T-helper 2 cell treated with Interferon-gamma antibody and Interleukin-4, amounts not matched to agents 100 ng/mL and 5 ng/mL, for 36 hours (primary cell): ENCODE measurements around the gene KIAA0232. TPM values are rescaled to one million over a fixed set of nuclear protein-coding genes. Genes with fewer than 3 reads are reported as not detected.

Source experiments
- intact Hi-C: fragments of 100-400 bp; cut with micrococcal nuclease; formaldehyde crosslinking; loops from one replicate; pipeline ENCODE4 v1.15.1; 2023
- total RNA-seq: library from RNA; stranded (reverse); gene quantifications from 2 replicates; pipeline ENCODE4 v1.2.3, GENCODE V29; 2022

The KIAA0232 gene
- total RNA-seq, 1 donor from 2014 or later, result 15.6 TPM

- intact Hi-C loops, result no loop called here
Measured at GRCh38 chr4:6845027-6845426, 62.5 kb downstream of the KIAA0232 start.

- intact Hi-C loops, result no loop called here
Measured at GRCh38 chr4:6845574-6845973, 63.0 kb downstream of the KIAA0232 start.

GRCh38 chr4:6847178-6847577 is 64.7 kb downstream of the KIAA0232 start:
- intact Hi-C loops, result no loop called here

- intact Hi-C loops, result no loop called here
Measured at GRCh38 chr4:6848717-6849305, 66.3 kb downstream of the KIAA0232 start.

- intact Hi-C loops, result no loop called here
Measured at GRCh38 chr4:6849691-6850090, 67.2 kb downstream of the KIAA0232 start.

GRCh38 chr4:6851431-6851830 is 68.9 kb downstream of the KIAA0232 start:
- intact Hi-C loops, result no loop called here

- intact Hi-C loops, result no loop called here
Measured at GRCh38 chr4:6851962-6852361, 69.4 kb downstream of the KIAA0232 start.

GRCh38 chr4:6852582-6852981 is 70.1 kb downstream of the KIAA0232 start:
- intact Hi-C loops, result no loop called here

- intact Hi-C loops, result no loop called here
Measured at GRCh38 chr4:6854098-6854744, 71.7 kb downstream of the KIAA0232 start.

GRCh38 chr4:6855692-6856297 is 73.3 kb downstream of the KIAA0232 start:
- intact Hi-C loops, result no loop called here

- intact Hi-C loops, result no loop called here
Measured at GRCh38 chr4:6856391-6856790, 73.9 kb downstream of the KIAA0232 start.

GRCh38 chr4:6857009-6857882 is 74.7 kb downstream of the KIAA0232 start:
- intact Hi-C loops, result no loop called here

GRCh38 chr4:6858997-6859396 is 76.5 kb downstream of the KIAA0232 start:
- intact Hi-C loops, result no loop called here

GRCh38 chr4:6859543-6859942 is 77.0 kb downstream of the KIAA0232 start:
- intact Hi-C loops, result no loop called here

- intact Hi-C loops, result no loop called here
Measured at GRCh38 chr4:6868386-6868785, 85.9 kb downstream of the KIAA0232 start.

- intact Hi-C loops, result loop anchor here (10.0 kb wide), 1 partner anchor 295 kb away; the partner anchor contains the start of gene MAN2B2
Measured at GRCh38 chr4:6869944-6870343, 87.4 kb downstream of the KIAA0232 start.

- intact Hi-C loops, result loop anchor here (10.0 kb wide), 1 partner anchor 298 kb away; the partner anchor contains the start of gene MAN2B2
Measured at GRCh38 chr4:6873291-6873690, 90.8 kb downstream of the KIAA0232 start.

- intact Hi-C loops, result loop anchor here (1.0 to 10.0 kb wide), 4 partner anchors 91 to 299 kb away; partner anchors contain the start of genes KIAA0232 and MAN2B2
Measured at GRCh38 chr4:6873792-6874461, 91.4 kb downstream of the KIAA0232 start.

- intact Hi-C loops, result loop anchor here (1.0 to 10.0 kb wide), 4 partner anchors 92 to 300 kb away; partner anchors contain the start of genes KIAA0232 and MAN2B2
Measured at GRCh38 chr4:6874981-6875380, 92.5 kb downstream of the KIAA0232 start.

GRCh38 chr4:6875431-6875831 is 92.9 kb downstream of the KIAA0232 start:
- intact Hi-C loops, result loop anchor here (2.0 to 10.0 kb wide), 2 partner anchors 93 to 301 kb away; partner anchors contain the start of genes KIAA0232 and MAN2B2

- intact Hi-C loops, result loop anchor here (10.0 kb wide), 1 partner anchor 302 kb away; the partner anchor contains the start of gene MAN2B2
Measured at GRCh38 chr4:6876440-6876839, 93.9 kb downstream of the KIAA0232 start.
